NCI-H774 (cell line): ENCODE results near the gene SMIM9.
"Not testable (repeated sequence)": the region's sequence is repeated elsewhere in the genome, so short reads cannot be mapped to it uniquely, and the experiment has no call there.

Source experiments
- DNase-seq: peaks from one replicate; lab custom pipeline; 2025; lab: John Stamatoyannopoulos, UW

SMIM9 gene

GRCh38 chrX:154834562-154834961 lies at the start of gene SMIM9:
Gene SMIM9, minus strand, starts transcription at chrX:154834662. Its CDS starts 3,806 bp downstream, at chrX:154830856.
- no peak for DNase-seq

GRCh38 chrX:154884069-154884468 lies 49.6 kb upstream of the SMIM9 start:
- not testable (repeated sequence) for DNase-seq

DNA sequence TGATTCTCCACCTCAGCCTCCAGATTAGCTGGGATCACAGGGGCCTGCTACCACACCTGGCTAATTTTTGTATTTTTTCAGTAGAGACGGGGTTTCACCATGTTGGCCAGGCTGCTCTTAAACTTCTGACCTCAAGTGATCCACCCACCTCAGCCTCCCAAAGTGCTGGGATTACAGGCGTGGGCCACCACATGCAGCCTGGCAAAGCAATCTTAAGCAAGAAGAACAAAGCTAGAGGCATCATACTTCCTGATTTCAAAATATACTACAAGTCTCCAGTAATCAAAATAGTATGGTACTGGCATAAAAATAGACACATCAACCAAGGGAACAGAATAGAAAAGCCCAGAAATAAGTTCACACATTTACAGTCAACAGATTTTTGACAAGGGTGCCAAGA lies 38.9 kb upstream of the SMIM9 start:
- no peak for DNase-seq

- not testable (repeated sequence) for DNase-seq
These were observed 34.1 kb upstream of the SMIM9 start for GRCh38 chrX:154868522-154868921.

DNA sequence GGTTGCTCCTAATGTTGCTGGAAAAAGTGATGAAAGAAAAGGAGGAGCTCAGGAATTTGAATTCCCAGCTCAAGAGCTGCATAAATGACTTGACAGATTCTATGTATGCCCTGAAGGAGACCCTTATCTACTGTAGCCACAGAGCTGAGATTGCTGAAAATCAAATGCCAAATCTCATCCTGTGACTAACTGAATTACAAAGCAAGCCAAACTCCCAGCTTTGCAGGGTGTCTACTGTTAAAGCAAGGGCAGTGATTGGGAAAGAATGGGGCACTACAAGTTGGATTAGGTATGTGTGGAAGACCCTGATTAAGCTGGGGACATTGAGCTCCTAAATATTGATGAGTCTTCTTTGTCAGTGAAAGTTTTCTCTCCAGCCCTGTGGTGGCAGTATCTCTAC lies 20.8 kb upstream of the SMIM9 start:
- DNase-seq, result no peak

GRCh38 chrX:154850957-154851611 lies 16.6 kb upstream of the SMIM9 start:
- DNase-seq, result no peak

- peak; percentile 42 for DNase-seq
These were observed 6.4 kb upstream of the SMIM9 start for GRCh38 chrX:154840856-154841255.

GRCh38 chrX:154836163-154836562 lies 1.7 kb upstream of the SMIM9 start:
- no peak for DNase-seq

DNA sequence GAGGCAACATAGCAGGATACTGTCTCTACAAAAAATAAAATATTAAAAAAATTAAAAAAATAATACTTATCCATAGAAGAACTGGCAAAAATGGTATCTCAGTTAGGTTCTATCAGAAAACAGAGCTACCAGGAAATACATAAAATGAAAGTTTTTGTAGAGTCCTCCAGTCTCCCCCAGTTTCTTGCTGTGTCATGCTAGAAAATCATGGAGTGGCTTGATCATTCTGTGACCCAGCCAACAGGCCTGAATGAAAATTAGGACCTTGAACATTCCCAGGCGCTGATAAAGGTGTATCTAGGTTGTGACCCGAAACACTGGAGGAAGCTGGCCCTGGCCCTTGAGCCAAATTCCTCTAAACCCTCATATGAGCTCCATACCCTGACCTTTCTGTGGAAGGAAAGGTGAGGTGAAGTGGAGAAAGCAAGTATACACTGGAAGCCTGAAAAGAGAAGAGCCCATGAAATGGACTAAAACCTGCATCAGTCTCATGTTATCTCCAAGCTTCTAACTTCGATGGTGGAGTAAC lies 652 bp downstream of the SMIM9 start:
- no peak for DNase-seq

- no peak for DNase-seq
These were observed 4.5 kb downstream of the SMIM9 start for GRCh38 chrX:154829926-154830442.

DNA sequence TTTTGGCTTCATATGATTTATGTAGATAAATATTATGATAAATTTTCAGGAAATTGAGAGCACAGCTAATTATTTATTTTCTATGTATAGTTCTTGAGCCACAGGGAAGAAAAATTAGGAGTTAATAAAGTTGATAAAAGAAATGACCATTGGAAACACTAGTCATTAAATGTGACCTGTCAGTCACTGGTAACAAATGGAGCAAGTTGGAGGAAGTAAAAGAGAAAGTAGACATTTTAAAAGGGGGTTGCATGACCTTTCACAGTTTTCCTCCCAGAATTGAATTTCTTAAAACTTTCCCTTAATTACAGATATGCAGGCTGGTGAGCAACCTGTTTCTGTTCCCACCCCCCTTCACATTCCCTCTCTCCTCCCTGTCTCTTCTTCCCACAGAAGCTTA lies 5.3 kb downstream of the SMIM9 start:
- no peak for DNase-seq

DNA sequence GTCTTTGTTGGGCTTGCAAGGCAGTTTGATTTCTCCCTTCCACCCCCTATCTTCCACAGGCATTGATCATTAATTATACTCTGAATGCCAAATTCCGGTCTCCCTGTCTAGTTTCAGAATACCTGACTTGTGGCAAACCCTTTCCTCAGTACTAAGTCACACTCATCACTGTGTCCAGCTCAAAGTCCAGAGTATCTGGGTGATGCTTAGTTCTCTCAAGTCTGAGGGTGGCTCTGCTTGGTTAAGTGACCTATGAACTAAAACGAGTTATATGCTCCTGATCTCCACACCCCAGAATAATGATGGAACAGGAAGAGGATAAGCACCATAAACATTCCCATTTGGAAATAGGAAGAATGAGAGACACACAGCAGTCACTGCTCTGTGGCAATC lies 6.5 kb downstream of the SMIM9 start:
- DNase-seq, result no peak

- no peak for DNase-seq
These were observed 7.1 kb downstream of the SMIM9 start for GRCh38 chrX:154827194-154828015.

- DNase-seq, result not testable (repeated sequence)
These were observed 8.9 kb downstream of the SMIM9 start for GRCh38 chrX:154825586-154825985.

- no peak for DNase-seq
These were observed 9.8 kb downstream of the SMIM9 start for GRCh38 chrX:154824638-154825037.

DNA sequence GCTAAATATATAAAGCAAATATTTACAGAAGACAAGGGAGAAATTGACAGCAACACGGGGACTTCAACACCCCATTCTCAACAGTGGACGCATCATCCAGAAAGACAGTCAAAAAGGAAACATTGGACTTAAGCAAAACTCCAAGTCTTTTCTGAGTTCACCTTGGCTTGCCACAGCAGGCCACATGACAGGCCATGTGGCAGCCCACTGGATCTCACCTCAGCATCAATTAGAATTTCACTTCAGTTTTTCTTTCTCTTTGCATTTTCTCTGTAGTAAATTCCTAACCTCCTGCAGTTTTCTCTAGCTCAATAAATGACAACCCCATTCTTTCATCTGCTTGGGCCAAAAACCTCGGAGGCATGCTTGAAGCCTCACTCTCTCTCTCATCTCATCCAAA lies 12.4 kb downstream of the SMIM9 start:
- DNase-seq, result no peak

DNA sequence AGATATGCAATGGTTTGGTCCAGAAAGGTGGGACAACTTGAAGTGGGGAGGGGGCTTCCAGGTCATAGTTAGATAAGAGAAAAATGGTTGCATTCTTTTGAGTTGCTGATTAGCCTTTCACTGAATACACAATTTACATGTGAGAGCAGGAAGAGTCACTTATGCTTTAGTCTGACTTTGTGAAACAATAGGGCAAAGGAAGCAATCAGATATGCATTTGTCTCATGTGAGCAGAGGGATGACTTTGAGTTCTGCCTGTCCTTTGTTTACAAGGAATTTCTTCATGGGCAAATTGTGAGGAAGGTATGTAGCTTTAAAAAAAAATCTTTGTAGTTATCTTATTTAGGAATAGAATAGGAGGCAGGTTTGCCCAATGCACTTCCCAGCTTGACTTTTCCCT lies 12.9 kb downstream of the SMIM9 start:
- no peak for DNase-seq

- no peak for DNase-seq
These were observed 14.6 kb downstream of the SMIM9 start for GRCh38 chrX:154819771-154820341.

- DNase-seq, result no peak
These were observed 15.3 kb downstream of the SMIM9 start for GRCh38 chrX:154818916-154819770.

GRCh38 chrX:154817048-154817618 lies 17.3 kb downstream of the SMIM9 start:
- not testable (repeated sequence) for DNase-seq

DNA sequence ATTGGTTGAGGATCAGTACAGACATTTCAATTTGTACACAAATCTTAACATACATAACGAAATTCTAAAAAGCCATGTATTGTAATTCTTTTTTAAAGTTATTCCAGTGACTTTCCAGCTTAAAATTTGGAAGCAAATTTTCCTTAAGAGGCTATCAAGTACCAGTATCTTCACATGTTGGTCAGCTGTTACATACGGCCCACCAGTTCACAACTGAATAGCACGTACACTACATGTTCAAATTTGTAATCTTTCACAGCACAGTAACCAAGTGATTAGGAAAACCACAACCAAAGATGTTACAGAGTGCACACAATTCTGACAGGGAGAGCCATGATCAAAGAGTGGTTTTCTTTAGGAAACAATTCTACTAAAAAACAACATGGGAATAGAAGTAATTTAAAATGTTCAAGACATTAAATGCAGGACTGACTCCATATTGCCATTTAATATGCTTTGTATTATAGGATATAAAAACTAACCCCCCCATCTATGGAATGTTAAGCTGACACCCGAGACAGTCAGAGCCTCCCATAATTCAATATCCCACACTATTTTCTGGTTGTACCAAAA lies 18.1 kb downstream of the SMIM9 start:
- DNase-seq, result not testable (repeated sequence)
